ENCODE results near the gene MAP3K9. TPM values are rescaled to one million over a fixed set of nuclear protein-coding genes. Genes with fewer than 3 reads are reported as not detected.

MAP3K9 gene
- polyA plus RNA-seq (2013), result 6.7 TPM in 2 replicates

GRCh38 chr14:70809225-70810219 lies at the start of gene MAP3K9:
Gene MAP3K9, minus strand, starts transcription at chr14:70809513. Its CDS starts 342 bp downstream, at chr14:70809171.
- Histone ChIP-seq H3K27ac (ENCODE audit: low read depth, low read length) (peak within 1 kb of the TSS; percentile 54), H2BK120ac (ENCODE audit: insufficient read depth, low read length, poor library complexity) (peak within 1 kb of the TSS; percentile 48), H3K79me2 (ENCODE audit: control insufficient read depth, insufficient read depth, low read length, poor library complexity) (peaks cover 8% of the 10 kb centered on the region)

GRCh38 chr14:70858641-70859040 lies 49.3 kb upstream of the MAP3K9 start:
- H3K18ac ChIP-seq (ENCODE audit: low read length), result no peak overlapping the region
- no peak overlapping the region for H3K14ac ChIP-seq (ENCODE audit: low read length)
- no peak overlapping the region for H2BK5ac ChIP-seq (ENCODE audit: low read depth, low read length, poor library complexity)
- no peaks in the 10 kb centered on the region for H3K79me2 ChIP-seq (ENCODE audit: control insufficient read depth, insufficient read depth, low read length, poor library complexity)
- H3K4ac ChIP-seq (ENCODE audit: low read depth, low read length), result no peak overlapping the region
- no peak overlapping the region for H3K9ac ChIP-seq (ENCODE audit: low read length)
- no peak overlapping the region for H2AFZ ChIP-seq (ENCODE audit: insufficient read depth, low read length, poor library complexity)
- no peak for DNase-seq
- H4K91ac ChIP-seq (ENCODE audit: low read depth, low read length), result no peak overlapping the region
- H2BK12ac ChIP-seq (ENCODE audit: low read length), result no peak overlapping the region
- no peak overlapping the region for H2AK5ac ChIP-seq (ENCODE audit: low read length)
- WGBS (ENCODE audit: extremely low coverage, insufficient coverage, insufficient read length), result no CpG with 5 or more reads among the region's 5 CpGs
- peaks cover 0 to 3% of the 10 kb centered on the region in 2 experiments for H3K4me1 ChIP-seq (ENCODE audit: control insufficient read depth in 1 of 2, insufficient read depth in 2 of 2, low read length in 2 of 2)
- H3K27me3 ChIP-seq (ENCODE audit: insufficient read depth, low read length), result no peaks in the 10 kb centered on the region
- no peak overlapping the region for H3K27ac ChIP-seq (ENCODE audit: low read depth, low read length)
- H3K4me2 ChIP-seq (ENCODE audit: low read length), result no peak overlapping the region
- H3K79me1 ChIP-seq (ENCODE audit: low read length), result no peaks in the 10 kb centered on the region
- H3K23ac ChIP-seq (ENCODE audit: low read length), result no peak overlapping the region
- no peaks in the 10 kb centered on the region for H3K9me3 ChIP-seq (ENCODE audit: insufficient read depth, low read depth, low read length)
- no peak overlapping the region for H3K4me3 ChIP-seq (ENCODE audit: low read depth, low read length)
- no peaks in the 10 kb centered on the region for H3K36me3 ChIP-seq (ENCODE audit: control insufficient read depth in 1 of 2, insufficient read depth in 2 of 2, low read length in 2 of 2)
- H4K8ac ChIP-seq (ENCODE audit: low read depth, low read length), result no peak overlapping the region
- no peak overlapping the region for H2BK120ac ChIP-seq (ENCODE audit: insufficient read depth, low read length, poor library complexity)
- no peak overlapping the region for H4K12ac ChIP-seq (ENCODE audit: low read depth, low read length)

More at GRCh38 chr14:70809225-70810219, at the start of gene MAP3K9:
- no peak within 1 kb of the TSS for H2AK5ac ChIP-seq (ENCODE audit: low read length)
- peak within 1 kb of the TSS; percentile 6 for H4K12ac ChIP-seq (ENCODE audit: low read depth, low read length)
- no peaks in the 10 kb centered on the region for H3K27me3 ChIP-seq (ENCODE audit: insufficient read depth, low read length)
- no peak within 1 kb of the TSS for H3K23ac ChIP-seq (ENCODE audit: low read length)
- H2AFZ ChIP-seq (ENCODE audit: insufficient read depth, low read length, poor library complexity), result peak within 1 kb of the TSS; percentile 67
- peak within 1 kb of the TSS; percentile 86 for H3K4me2 ChIP-seq (ENCODE audit: low read length)
- H3K4me1 ChIP-seq (ENCODE audit: control insufficient read depth in 1 of 2, insufficient read depth in 2 of 2, low read length in 2 of 2), result peaks cover 8 to 15% of the 10 kb centered on the region in 2 experiments
- no peaks in the 10 kb centered on the region for H3K9me3 ChIP-seq (ENCODE audit: insufficient read depth, low read depth, low read length)
- H2BK12ac ChIP-seq (ENCODE audit: low read length), result peak within 1 kb of the TSS; percentile 5
- H3K4me3 ChIP-seq (ENCODE audit: low read depth, low read length), result peak within 1 kb of the TSS; percentile 97
- peaks cover 13% of the 10 kb centered on the region for H3K79me1 ChIP-seq (ENCODE audit: low read length)
- H3K18ac ChIP-seq (ENCODE audit: low read length), result peak within 1 kb of the TSS; percentile 70
- WGBS (ENCODE audit: extremely low coverage, insufficient coverage, insufficient read length), result no CpG with 5 or more reads among the region's 89 CpGs
- peak within 1 kb of the TSS; percentile 57 for H2BK5ac ChIP-seq (ENCODE audit: low read depth, low read length, poor library complexity)
- H3K36me3 ChIP-seq (ENCODE audit: control insufficient read depth in 1 of 2, insufficient read depth in 2 of 2, low read length in 2 of 2), result no peaks in the 10 kb centered on the region
- DNase-seq, result peak; percentile 97 to 98
- peak within 1 kb of the TSS; percentile 82 for H3K9ac ChIP-seq (ENCODE audit: low read length)
- H3K14ac ChIP-seq (ENCODE audit: low read length), result peak within 1 kb of the TSS; percentile 45
- peak within 1 kb of the TSS; percentile 50 for H4K91ac ChIP-seq (ENCODE audit: low read depth, low read length)
- H3K4ac ChIP-seq (ENCODE audit: low read depth, low read length), result peak within 1 kb of the TSS; percentile 85
- peak within 1 kb of the TSS; percentile 64 for H4K8ac ChIP-seq (ENCODE audit: low read depth, low read length)

- H3K79me2 ChIP-seq (ENCODE audit: control insufficient read depth, insufficient read depth, low read length, poor library complexity), result no peaks in the 10 kb centered on the region
- no peaks in the 10 kb centered on the region for H3K79me1 ChIP-seq (ENCODE audit: low read length)
- no peaks in the 10 kb centered on the region for H3K27me3 ChIP-seq (ENCODE audit: insufficient read depth, low read length)
- no peak overlapping the region for H2BK5ac ChIP-seq (ENCODE audit: low read depth, low read length, poor library complexity)
- no peak overlapping the region for H3K27ac ChIP-seq (ENCODE audit: low read depth, low read length)
- H4K12ac ChIP-seq (ENCODE audit: low read depth, low read length), result no peak overlapping the region
- peak; percentile 67 to 86 for DNase-seq
- H2BK12ac ChIP-seq (ENCODE audit: low read length), result no peak overlapping the region
- H3K18ac ChIP-seq (ENCODE audit: low read length), result no peak overlapping the region
- H3K4me1 ChIP-seq (ENCODE audit: control insufficient read depth in 1 of 2, insufficient read depth in 2 of 2, low read length in 2 of 2), result peaks cover 0 to 3% of the 10 kb centered on the region in 2 experiments
- no peak overlapping the region for H3K4ac ChIP-seq (ENCODE audit: low read depth, low read length)
- H4K8ac ChIP-seq (ENCODE audit: low read depth, low read length), result no peak overlapping the region
- H2AFZ ChIP-seq (ENCODE audit: insufficient read depth, low read length, poor library complexity), result no peak overlapping the region
- no peak overlapping the region for H2AK5ac ChIP-seq (ENCODE audit: low read length)
- WGBS (ENCODE audit: extremely low coverage, insufficient coverage, insufficient read length), result no CpG with 5 or more reads among the region's 2 CpGs
- H3K4me3 ChIP-seq (ENCODE audit: low read depth, low read length), result no peak overlapping the region
- no peak overlapping the region for H4K91ac ChIP-seq (ENCODE audit: low read depth, low read length)
- no peak overlapping the region for H3K4me2 ChIP-seq (ENCODE audit: low read length)
- no peak overlapping the region for H3K14ac ChIP-seq (ENCODE audit: low read length)
- H3K9ac ChIP-seq (ENCODE audit: low read length), result no peak overlapping the region
- H3K36me3 ChIP-seq (ENCODE audit: control insufficient read depth in 1 of 2, insufficient read depth in 2 of 2, low read length in 2 of 2), result no peaks in the 10 kb centered on the region
- H3K9me3 ChIP-seq (ENCODE audit: insufficient read depth, low read depth, low read length), result no peaks in the 10 kb centered on the region
- H2BK120ac ChIP-seq (ENCODE audit: insufficient read depth, low read length, poor library complexity), result no peak overlapping the region
- no peak overlapping the region for H3K23ac ChIP-seq (ENCODE audit: low read length)
Observed at GRCh38 chr14:70857496-70857890, 48.2 kb upstream of the MAP3K9 start.

GRCh38 chr14:70856851-70857495 lies 47.7 kb upstream of the MAP3K9 start:
- Histone ChIP-seq H3K14ac (ENCODE audit: low read length) (no peak overlapping the region), H2BK12ac (ENCODE audit: low read length) (no peak overlapping the region), H3K27me3 (ENCODE audit: insufficient read depth, low read length) (no peaks in the 10 kb centered on the region), H3K36me3 (ENCODE audit: control insufficient read depth in 1 of 2, insufficient read depth in 2 of 2, low read length in 2 of 2) (no peaks in the 10 kb centered on the region), H3K4me1 (ENCODE audit: control insufficient read depth in 1 of 2, insufficient read depth in 2 of 2, low read length in 2 of 2) (peaks cover 0 to 3% of the 10 kb centered on the region in 2 experiments), H3K79me2 (ENCODE audit: control insufficient read depth, insufficient read depth, low read length, poor library complexity) (no peaks in the 10 kb centered on the region), H2AK5ac (ENCODE audit: low read length) (no peak overlapping the region), H4K91ac (ENCODE audit: low read depth, low read length) (no peak overlapping the region), H3K4me2 (ENCODE audit: low read length) (no peak overlapping the region), H4K12ac (ENCODE audit: low read depth, low read length) (no peak overlapping the region), H3K23ac (ENCODE audit: low read length) (no peak overlapping the region), H3K18ac (ENCODE audit: low read length) (no peak overlapping the region), H3K27ac (ENCODE audit: low read depth, low read length) (no peak overlapping the region), H3K79me1 (ENCODE audit: low read length) (no peaks in the 10 kb centered on the region), H2BK120ac (ENCODE audit: insufficient read depth, low read length, poor library complexity) (no peak overlapping the region), H4K8ac (ENCODE audit: low read depth, low read length) (no peak overlapping the region), H3K9me3 (ENCODE audit: insufficient read depth, low read depth, low read length) (no peaks in the 10 kb centered on the region), H2AFZ (ENCODE audit: insufficient read depth, low read length, poor library complexity) (no peak overlapping the region), H3K4me3 (ENCODE audit: low read depth, low read length) (no peak overlapping the region), H2BK5ac (ENCODE audit: low read depth, low read length, poor library complexity) (no peak overlapping the region), H3K9ac (ENCODE audit: low read length) (no peak overlapping the region), H3K4ac (ENCODE audit: low read depth, low read length) (no peak overlapping the region)
- peak; percentile 76 to 88 for DNase-seq
- no CpG with 5 or more reads among the region's 2 CpGs for WGBS (ENCODE audit: extremely low coverage, insufficient coverage, insufficient read length)
